ENCODE results near the gene HMBS.

The HMBS gene

DNA sequence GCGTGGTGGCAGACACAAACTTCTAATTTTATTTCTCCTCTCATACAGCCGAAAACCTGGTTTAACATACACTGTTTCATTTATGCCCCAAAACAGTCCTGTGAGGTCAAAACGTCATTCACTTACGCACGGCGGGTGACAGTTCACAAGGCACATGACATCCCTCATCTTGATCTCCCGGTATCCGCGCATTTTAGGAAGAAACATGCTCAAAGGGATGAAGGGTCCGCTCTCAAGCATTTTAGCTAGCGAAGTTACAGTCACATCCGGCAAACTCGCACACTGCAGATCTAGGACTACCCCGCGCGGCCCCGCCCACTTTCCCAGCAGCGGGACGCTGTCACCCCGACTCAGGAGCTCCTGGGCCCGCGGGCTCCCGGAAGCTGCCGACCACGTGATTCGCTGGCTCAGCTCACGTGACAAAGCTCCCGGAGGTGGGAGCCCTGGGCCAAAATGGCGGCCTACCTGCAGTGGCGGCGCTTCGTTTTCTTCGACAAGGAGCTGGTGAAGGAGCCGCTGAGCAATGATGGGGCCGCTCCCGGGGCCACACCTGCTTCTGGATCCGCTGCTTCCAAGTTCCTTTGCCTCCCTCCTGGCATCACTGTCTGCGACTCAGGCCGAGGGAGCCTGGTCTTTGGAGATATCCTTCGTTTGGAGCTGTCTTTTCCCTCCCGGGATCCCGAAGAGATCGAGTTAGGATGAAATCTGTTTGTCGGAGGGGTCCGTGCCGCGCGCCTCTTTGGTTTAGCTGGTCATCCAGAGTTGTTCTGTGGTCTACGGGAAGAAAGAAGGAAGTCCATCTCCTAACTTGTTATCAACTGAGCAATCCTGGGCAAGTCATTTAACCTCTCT lies 17.1 kb upstream of the HMBS start, which contains the start of gene VPS11:
VPS11 (plus strand) TSS at position 448 of the 852 bp plus-strand sequence; CDS start at position 454, 6 bp downstream.
- peak; percentile 96 for DNase-seq (ENCODE audit: low read depth)

DNA sequence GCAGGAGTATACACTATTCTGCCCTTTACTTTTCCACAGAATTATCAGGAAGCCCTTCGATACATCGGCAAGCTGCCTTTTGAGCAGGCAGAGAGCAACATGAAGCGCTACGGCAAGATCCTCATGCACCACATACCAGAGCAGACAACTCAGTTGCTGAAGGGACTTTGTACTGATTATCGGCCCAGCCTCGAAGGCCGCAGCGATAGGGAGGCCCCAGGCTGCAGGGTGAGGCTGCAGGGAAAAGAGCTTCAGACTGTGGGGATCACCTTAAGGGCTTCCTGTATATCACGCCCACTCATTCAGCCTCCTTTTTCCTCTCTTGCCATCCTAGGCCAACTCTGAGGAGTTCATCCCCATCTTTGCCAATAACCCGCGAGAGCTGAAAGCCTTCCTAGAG lies 6.8 kb upstream of the HMBS start:
- no peak for DNase-seq (ENCODE audit: low read depth)

DNA sequence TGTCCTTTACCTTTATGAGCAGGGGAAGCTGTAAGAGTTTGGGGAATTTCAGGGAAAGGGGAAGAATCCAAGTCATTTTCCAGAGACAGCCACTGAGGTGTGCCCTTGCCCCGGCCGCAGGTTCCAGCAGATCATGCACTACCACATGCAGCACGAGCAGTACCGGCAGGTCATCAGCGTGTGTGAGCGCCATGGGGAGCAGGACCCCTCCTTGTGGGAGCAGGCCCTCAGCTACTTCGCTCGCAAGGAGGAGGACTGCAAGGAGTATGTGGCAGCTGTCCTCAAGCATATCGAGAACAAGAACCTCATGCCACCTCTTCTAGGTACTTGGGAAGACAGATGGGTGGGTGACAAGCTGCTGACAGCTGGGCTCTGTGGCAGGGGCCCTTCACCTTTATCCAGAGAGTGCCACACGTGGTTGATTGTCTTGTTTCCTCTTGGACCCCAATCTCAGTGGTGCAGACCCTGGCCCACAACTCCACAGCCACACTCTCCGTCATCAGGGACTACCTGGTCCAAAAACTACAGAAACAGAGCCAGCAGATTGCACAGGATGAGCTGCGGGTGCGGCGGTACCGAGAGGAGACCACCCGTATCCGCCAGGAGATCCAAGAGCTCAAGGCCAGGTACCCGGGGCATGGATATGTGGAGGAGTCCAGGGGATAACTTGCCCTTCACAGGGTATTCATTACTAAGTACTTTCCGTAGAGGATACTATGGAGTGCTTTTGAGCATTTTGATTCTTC lies 5.8 kb upstream of the HMBS start:
- DNase-seq (ENCODE audit: low read depth), result no peak

DNA sequence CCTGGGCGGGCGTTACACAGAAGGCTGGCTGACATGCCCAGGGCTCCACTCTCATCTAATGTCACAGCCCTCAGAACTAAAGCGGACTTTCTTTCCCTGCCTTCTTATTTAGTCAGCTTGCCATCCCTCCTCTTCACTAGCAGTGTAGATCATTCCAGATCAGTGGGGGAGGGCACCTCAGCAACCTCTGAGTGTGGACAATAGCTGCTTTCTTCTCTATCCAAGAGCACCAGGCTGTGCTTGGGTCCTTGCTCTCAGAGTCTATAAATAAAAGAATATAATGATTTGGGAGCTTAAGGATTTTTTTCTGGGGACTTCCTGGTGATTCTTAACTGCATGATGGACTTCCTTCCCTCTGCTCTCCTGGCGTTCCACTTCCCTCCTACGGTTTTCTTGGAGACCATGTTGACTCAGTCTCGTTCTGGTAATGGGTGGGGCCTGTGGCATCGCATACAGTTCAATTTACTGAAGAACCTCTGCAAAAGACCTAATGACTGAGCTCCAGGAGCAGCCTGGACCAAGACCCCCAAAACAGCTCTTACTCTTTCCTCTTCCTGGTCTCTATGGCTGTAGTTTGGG lies 2.9 kb upstream of the HMBS start:
- DNase-seq (ENCODE audit: low read depth), result no peak

DNA sequence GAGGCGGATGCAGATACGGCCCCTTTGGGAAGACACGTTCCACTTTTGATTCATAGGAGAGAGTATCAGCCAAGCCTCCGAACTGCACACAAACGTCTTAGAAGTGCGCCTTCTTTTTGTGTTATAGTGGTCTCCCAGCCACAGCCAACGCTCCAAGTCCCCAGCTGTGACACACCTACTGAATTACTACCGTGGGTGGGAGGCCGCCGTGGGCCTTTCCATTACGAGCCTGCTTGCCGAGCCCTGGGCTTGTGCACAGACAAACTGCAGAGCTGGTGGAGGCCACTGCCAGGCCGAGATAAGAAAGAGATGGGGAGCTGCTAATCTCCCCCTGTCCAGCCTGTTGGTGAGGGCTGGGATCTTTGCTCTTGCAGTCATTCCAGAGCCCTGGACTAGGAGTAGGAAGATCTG lies 761 bp downstream of the HMBS start:
- no peak for DNase-seq (ENCODE audit: low read depth)

DNA sequence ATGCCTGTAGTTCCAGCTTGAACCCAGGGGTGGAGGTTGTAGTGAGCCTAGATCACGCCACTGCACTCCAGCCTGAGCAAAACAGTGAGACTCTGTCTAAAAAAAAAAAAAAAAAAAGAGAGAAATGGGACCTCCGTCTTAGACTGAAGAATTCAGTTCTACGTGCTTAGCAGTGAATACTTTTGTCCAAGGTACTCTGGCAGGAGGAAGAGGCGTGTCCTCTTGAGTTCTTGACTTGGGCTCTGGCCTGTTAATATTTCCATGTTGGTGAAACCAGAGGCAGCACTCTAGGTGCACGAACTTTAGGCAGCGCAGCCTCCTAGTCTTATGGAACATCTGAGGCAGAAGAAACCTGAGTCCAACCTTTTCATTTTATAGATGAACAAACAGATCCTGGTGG lies 2.4 kb downstream of the HMBS start:
- no peak for DNase-seq (ENCODE audit: low read depth)

DNA sequence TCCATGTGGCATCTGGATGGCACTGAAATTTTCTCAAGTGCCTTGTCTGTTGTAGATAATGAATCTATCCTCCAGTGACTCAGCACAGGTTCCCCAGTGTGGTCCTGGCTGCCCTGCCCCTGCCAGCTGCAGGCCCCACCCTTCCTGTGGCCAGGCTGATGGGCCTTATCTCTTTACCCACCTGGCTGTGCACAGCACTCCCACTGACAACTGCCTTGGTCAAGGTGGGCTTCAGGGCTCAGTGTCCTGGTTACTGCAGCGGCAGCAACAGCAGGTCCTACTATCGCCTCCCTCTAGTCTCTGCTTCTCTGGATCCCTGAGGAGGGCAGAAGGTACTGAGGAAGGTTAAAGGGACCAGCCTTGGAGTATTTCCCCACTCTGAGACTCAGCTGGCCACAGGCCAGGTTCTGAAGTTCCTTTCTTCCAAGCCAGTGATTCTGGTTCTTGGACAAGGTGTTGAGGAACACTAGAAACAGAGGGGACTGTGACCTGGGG lies 3.1 kb downstream of the HMBS start:
- DNase-seq (ENCODE audit: low read depth), result no peak

DNA sequence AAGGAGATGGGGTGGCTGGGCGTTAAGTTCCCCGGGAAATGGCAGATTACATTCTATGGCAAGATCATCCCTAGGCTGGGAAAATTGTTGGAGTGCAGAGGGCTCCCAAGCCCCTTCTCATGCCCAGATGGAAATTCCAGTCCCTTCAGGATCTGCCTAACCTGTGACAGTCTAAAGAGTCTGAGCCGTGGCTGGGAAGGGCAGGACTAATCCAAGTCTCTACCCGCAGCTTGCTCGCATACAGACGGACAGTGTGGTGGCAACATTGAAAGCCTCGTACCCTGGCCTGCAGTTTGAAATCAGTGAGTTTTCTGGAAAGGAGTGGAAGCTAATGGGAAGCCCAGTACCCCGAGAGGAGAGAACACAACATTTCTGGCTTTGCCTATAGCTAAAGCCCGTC lies 3.7 kb downstream of the HMBS start:
- DNase-seq (ENCODE audit: low read depth), result no peak

DNA sequence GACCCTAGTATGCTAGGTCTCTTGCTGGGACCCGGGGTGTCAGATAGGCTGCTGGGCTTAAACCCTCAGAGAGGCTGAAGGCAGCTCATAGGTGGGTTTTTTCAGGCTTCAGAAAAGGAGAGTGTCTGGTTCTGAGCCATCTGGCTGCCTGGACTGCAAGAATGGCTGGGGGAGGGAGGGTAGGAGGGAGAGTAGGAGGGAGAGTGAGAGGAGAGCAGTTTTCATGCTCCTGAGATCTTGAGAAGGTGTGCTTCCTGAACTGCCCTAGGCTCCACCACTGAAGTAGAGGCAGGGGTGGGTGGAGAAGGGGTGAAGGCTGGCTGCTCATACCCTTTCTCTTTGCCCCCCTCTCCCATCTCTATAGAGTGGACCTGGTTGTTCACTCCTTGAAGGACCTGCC lies 4.6 kb downstream of the HMBS start:
- DNase-seq (ENCODE audit: low read depth), result no peak

DNA sequence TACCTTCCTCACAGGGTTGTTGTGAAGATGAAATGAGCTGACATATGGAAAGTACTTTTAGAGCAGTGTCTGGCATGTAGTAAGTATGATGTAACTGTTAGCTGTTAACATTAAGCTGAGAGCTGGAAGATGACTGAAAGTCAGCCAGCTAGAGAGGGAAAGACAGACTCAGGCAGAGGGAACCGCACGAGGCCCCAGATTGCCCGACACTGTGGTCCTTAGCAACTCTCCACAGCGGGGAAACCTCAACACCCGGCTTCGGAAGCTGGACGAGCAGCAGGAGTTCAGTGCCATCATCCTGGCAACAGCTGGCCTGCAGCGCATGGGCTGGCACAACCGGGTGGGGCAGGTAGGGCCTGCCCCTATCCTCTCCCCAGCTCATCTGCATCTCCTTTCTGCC lies 6.5 kb downstream of the HMBS start:
- no peak for DNase-seq (ENCODE audit: low read depth)

DNA sequence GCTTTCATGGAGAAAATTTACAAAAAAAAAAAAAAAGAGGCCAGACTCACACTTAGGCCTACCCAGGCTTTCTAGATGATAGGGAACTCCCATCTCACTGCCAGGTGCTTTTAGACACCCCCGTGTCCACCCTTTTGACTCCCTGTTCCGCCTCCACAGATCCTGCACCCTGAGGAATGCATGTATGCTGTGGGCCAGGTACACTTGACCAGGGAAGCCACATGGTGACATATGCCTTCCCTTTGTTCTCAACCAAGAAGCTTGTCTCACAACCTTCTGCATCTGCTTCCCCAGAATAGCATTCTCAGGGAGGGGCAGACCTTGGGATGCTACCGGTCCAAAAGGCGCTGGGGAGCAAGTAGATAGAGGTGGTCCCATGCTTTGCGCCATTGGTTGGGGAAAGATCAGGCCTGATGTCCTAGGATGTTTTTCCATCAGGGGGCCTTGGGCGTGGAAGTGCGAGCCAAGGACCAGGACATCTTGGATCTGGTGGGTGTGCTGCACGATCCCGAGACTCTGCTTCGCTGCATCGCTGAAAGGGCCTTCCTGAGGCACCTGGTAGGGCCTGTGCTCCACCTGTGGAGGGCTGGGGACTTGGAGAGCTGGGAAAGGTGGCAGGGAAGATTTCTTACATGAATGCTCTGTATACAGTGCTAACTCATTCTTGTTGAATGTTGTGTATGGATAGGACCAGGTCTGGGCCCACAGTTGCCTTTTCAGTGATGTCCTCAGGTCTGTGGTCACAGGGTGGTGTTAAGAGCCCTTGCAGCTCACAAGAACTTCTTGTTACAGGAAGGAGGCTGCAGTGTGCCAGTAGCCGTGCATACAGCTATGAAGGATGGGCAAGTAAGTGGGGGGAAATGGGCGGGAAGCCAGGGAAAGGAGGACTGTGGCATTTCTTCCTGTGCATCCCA lies 7.5 kb downstream of the HMBS start:
- DNase-seq (ENCODE audit: low read depth), result no peak

DNA sequence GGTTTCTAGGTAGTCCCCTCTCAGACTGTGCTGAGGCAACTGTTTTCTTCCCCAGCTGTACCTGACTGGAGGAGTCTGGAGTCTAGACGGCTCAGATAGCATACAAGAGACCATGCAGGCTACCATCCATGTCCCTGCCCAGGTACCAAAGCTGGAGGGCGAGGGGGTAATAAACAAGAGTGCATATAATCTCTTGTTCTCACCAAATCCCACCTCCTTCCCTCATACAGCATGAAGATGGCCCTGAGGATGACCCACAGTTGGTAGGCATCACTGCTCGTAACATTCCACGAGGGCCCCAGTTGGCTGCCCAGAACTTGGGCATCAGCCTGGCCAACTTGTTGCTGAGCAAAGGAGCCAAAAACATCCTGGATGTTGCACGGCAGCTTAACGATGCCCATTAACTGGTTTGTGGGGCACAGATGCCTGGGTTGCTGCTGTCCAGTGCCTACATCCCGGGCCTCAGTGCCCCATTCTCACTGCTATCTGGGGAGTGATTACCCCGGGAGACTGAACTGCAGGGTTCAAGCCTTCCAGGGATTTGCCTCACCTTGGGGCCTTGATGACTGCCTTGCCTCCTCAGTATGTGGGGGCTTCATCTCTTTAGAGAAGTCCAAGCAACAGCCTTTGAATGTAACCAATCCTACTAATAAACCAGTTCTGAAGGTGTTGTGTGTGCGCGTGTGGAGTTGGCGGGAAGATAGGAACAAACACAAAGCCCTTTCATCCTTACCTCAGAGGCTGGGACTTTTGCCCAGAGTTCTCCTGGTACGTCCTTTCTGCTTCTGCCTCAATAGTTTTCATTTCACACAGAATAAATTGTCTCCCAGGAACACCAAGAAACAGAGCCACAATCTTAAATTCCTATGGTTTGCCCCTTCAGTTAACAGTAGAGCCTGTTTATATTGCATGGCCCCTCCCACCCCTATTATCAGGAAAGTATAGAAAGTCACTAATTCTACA lies 8.5 kb downstream of the HMBS start:
- no peak for DNase-seq (ENCODE audit: low read depth)

DNA sequence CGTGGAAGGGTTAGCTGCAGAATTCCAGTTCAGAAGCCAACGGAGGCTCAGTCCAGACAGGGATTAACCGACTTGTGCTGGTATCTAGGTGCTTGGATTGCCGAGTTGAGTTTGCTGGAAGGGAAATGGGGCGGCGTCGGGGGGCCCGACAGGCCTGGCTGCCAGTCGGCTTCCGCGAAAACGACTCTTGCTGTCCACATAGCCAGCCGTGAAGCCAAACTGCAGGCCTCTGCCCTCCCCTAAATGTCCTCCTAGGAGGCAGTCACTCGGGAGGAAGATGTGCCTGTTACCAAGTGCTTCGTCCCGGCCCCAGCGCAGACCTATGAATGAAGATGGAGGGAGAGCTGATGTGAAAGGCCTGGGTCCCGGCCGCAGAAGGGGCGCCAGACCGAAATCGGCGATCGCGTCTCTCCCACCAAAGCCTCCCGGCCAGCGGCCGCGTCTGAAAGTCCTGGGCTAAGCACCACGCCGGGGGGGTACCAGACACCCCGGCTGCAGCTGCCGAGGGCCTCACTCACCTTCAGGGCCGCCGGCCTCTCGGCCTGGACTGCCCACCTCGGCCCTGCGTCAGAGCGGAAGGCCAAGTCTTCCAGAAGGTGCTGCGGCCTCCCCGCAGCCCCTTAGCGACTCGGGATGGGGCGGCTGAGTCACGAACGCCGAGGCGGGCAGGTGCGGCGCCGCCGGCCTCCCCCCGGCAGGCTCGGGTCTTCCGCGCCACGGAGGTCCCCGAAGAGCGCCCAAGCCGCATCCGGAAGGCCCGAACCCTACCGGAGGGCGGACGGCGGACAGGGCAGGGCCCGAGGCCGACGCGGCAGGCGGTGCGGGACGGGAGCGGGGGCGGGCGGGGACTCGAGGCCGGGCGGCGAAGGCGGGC lies 9.5 kb downstream of the HMBS start:
- DNase-seq (ENCODE audit: low read depth), result no peak

DNA sequence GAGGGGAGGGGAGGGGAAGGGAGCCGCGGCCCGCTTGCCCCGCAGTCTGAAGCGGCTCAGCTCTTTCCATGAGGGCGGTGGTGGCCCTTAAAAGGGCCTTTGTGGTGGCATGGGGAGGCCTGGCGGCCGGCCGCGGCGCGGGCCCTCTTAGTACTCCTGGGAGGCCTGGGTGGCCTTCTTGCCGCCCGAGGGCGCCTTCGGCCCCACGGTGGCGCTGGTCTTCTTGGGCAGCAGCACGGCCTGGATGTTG lies 10.1 kb downstream of the HMBS start:
- DNase-seq (ENCODE audit: low read depth), result no peak

DNA sequence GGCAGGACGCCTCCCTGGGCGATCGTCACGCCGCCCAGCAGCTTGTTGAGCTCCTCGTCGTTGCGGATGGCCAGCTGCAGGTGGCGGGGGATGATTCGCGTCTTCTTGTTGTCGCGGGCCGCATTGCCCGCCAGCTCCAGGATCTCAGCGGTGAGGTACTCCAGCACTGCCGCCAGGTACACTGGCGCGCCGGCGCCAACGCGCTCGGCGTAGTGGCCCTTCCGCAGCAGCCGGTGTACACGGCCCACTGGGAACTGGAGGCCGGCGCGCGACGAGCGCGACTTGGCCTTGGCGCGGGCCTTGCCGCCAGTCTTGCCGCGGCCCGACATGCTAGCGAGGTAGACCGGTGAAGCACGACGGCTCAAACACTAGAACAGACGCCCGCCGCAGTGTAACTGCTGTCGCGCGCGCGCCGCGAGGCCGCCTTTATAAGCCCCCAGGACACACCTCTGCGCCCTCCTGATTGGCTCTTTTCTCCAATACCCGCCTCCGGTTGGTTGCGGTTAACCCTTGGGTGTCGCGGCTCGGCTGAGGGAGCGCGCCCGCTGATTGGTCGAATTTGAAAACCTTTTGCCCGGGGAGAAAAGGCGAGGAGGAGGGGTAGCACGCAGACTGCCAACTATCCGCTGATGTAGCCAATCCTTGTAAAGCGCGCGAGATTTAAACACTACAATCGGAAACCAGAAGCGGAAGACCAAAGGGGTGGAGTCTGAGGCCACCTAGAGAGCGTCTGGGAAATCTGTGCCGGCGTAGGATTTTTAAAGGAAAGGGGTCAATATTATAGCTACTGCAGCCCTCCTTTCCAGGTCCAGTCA lies 10.6 kb downstream of the HMBS start:
- DNase-seq (ENCODE audit: low read depth), result peak; percentile 97

DNA sequence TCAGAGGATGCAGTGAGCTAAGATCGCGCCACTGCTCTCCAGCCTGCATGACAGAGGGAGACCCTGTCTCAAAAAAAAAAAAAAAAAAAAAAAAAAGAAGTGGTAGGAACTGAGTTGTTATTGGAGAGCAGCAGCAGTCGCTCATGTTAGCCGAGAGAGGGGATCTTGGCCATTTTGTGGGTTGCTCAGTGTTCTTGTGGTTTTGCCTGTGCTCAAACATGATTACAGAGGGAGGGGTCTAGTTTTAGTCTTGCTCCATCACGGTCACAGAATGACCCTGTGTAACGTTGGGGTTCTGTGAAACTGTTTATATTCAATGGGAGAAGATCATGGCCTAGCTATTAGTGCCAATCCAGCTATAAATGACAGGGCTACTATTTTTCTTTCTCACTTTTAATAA lies 15.0 kb downstream of the HMBS start:
- no peak for DNase-seq (ENCODE audit: low read depth)

DNA sequence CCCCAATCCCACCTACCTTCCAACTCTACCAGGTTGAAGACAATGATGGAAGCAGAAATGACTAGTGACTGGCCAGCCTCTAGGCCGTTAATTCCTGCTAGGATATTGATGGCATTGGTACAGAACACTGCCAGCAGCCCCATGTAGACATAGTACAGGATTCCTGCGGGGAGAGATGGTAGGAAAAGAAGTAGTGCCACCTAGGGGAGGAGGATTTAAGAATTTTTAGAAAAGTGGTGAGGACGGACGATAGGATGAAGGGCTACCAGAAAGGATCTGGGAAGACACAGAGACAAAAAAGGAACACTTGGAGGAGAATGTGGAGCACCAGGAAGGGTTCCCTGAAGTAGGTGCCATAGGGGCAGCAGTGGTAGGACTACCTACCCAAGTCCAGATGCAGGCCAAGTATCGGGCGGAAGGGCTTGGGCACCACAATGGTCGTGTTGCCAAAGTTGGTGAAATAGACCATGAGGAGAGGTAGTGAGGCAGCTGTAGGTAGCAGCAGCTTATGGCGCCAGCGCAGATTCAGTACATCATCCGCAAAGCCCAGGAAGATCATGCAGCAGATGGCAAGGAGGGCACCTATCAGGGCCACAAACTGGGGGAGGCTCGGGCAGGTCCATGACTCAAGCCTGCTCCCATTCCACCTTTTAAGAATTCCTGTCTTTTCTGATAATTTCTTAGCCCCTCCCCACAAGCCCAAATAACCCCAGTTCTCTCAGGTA lies 15.7 kb downstream of the HMBS start:
- DNase-seq (ENCODE audit: low read depth), result no peak

DNA sequence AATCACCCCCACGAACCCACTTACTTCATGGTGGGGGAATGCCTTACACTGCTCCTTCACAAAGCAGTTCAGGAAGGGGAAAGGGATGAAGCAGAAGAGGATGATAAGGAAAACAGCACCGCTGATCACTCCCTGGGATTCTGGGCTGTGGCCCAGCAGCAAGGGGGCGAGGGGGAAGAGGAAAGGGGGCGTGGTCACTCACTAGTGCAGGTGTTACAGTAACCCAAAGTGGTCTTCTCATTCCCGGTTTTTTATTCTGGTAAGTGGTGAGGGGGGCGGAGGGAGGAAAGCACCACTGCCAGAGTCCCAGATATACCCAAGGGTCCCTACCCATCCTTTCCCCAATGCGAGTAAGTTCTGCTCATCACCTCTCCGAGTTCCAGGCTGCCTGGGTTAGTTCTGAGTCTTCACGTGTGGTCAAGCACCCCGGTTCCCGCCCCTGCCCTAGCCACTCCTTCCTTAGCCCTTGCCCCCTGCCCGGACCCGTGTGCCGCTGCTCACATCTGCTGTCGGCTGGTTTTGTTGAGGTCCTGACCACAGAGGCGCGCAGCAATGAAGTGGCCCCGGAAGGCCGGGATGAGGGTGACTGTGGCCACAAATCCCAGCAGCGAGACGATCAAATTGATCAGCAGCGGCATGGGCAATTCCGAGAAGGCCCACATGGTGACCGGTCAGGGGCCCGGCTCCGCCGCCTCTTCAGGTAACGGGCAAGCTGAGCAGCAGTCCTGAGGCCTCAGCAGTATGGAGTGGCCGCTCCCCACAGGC lies 16.5 kb downstream of the HMBS start:
- no peak for DNase-seq (ENCODE audit: low read depth)
